ENCODE data around the gene HMCN2.

HMCN2 gene

DNA sequence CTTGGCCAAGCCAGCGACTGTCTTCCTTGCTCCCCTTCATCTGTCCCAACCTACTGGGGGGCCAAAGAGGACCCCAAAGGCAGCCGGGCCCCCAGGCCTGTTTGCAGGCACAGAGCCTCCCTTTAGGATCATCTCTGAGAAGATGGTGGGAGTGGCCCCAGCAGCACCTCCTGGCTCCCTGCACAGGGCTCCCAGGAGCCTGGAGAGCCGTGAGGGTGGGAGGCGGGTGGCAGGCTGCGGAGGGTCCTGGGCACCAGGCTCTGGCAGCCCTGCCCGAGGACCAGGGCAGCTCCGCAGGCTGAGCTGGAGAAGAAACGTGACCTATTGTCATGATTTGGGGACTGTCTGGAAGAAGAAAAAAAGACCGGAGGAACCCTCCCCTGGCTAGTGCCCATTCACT is 212.6 kb downstream of the HMCN2 start:
- in situ Hi-C loops (cut with MboI; ENCODE audit: low pct_unique_long_range_greater_than_20kb, low sequenced_read_pairs, unreplicated experiment), result no loop called here
- DNase-seq (ENCODE audit: low spot score), result no peak
- TF ChIP-seq, protein P1, sequence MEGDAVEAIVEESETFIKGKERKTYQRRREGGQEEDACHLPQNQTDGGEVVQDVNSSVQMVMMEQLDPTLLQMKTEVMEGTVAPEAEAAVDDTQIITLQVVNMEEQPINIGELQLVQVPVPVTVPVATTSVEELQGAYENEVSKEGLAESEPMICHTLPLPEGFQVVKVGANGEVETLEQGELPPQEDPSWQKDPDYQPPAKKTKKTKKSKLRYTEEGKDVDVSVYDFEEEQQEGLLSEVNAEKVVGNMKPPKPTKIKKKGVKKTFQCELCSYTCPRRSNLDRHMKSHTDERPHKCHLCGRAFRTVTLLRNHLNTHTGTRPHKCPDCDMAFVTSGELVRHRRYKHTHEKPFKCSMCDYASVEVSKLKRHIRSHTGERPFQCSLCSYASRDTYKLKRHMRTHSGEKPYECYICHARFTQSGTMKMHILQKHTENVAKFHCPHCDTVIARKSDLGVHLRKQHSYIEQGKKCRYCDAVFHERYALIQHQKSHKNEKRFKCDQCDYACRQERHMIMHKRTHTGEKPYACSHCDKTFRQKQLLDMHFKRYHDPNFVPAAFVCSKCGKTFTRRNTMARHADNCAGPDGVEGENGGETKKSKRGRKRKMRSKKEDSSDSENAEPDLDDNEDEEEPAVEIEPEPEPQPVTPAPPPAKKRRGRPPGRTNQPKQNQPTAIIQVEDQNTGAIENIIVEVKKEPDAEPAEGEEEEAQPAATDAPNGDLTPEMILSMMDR (IDR thresholded peaks at IDR 0.05; ENCODE audit: extremely low read depth, insufficient read depth, missing control alignments), result no peak

GRCh38 chr9:130478736-130479575 is 213.4 kb downstream of the HMCN2 start:
- DNase-seq (ENCODE audit: low spot score), result no peak
- TF ChIP-seq, protein P1 (IDR thresholded peaks at IDR 0.05; ENCODE audit: extremely low read depth, insufficient read depth, missing control alignments), result no peak
- in situ Hi-C loops (cut with MboI; ENCODE audit: low pct_unique_long_range_greater_than_20kb, low sequenced_read_pairs, unreplicated experiment), result no loop called here

DNA sequence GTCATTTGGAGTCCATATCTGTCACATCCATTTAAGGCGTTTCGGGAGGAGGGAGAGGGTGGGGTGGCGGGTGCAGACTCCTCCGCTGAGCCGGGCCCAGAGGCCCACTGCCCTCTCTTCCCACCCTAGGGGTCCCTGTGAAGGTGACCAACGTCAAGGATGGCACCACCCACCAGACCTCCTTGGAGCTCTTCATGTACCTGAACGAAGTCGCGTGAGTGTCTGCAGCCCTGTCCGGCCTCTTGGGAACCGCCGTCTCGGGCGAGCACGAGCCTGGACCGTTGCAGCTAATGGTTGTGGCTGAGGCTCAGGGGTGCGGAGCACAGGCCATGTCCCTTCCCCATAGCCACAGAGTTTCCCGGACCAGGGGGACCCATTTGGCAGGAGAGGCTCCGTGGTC is 214.0 kb downstream of the HMCN2 start:
- in situ Hi-C loops (cut with MboI; ENCODE audit: low pct_unique_long_range_greater_than_20kb, low sequenced_read_pairs, unreplicated experiment), result no loop called here

DNA sequence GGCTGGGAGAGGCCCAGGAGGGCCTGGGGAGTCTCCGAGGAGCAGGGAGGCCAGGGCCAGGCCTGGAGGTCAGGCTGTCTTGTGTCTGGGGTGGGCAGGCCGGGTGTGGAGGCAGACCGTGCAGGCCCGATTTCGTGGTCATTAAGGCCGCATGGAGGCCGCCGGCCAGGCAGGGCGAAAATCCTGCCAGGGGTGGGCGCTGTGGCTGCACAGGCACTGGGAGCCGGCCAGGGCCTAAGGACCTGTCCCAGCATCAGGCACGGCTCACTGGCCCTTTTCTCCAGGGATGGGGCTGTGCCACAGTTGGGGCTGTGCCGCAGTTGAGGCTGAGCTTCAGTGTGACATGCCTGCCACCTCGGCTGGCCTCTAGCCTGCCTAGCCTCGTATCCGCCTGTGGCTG is 215.1 kb downstream of the HMCN2 start:
- TF ChIP-seq, protein P1 (IDR thresholded peaks at IDR 0.05; ENCODE audit: extremely low read depth, insufficient read depth, missing control alignments), result peak; percentile 25
- DNase-seq (ENCODE audit: low spot score), result no peak
- in situ Hi-C loops (cut with MboI; ENCODE audit: low pct_unique_long_range_greater_than_20kb, low sequenced_read_pairs, unreplicated experiment), result no loop called here

More for the DNA sequence above, 214.0 kb downstream of the HMCN2 start:
- no peak for DNase-seq (ENCODE audit: low spot score)
- TF ChIP-seq, protein P1 (IDR thresholded peaks at IDR 0.05; ENCODE audit: extremely low read depth, insufficient read depth, missing control alignments), result no peak

- DNase-seq (ENCODE audit: low spot score), result no peak
- TF ChIP-seq, protein P1 (IDR thresholded peaks at IDR 0.05; ENCODE audit: extremely low read depth, insufficient read depth, missing control alignments), result no peak
- in situ Hi-C loops (cut with MboI; ENCODE audit: low pct_unique_long_range_greater_than_20kb, low sequenced_read_pairs, unreplicated experiment), result no loop called here
Measured at GRCh38 chr9:130482463-130482862, 216.9 kb downstream of the HMCN2 start.

DNA sequence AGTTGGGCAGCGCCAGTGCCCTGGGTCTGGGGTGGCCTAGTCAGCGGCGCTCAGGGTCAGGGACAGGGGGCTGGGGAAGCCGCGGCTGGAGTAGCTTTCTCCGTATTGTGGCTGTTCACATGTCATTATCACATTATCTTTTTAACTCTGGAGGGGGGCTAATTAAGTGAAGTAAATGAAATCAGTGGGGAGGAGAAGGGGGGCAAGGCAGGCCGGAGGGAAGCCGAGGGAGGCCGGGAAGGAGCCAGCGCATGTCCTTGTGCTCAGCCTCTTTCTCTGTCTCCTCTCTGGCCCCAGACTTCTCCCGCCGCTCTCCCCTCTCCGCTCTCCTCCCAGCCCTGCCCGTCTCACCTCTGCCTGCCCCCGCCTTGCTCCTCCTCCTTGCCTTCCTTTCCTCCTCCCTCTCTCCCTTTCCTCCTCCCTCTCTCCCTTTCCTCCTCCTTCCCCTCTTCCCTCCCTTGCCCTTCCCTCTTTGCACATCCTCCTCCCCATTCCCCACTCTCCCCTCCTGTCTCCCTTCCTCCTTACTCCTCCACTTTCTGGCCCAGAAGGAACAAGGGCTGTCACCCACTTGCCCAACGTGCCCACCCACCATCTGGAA is 217.9 kb downstream of the HMCN2 start:
- TF ChIP-seq, protein P1 (IDR thresholded peaks at IDR 0.05; ENCODE audit: extremely low read depth, insufficient read depth, missing control alignments), result no peak
- in situ Hi-C loops (cut with MboI; ENCODE audit: low pct_unique_long_range_greater_than_20kb, low sequenced_read_pairs, unreplicated experiment), result no loop called here
- no peak for DNase-seq (ENCODE audit: low spot score)

Measured in GM13977 (cell line).